Measurements from ENCODE around the gene LRRC4B.
"Not testable (repeated sequence)": the region's sequence is repeated elsewhere in the genome, so short reads cannot be mapped to it uniquely, and the experiment has no call there.

The LRRC4B gene

GRCh38 chr19:50567882-50568727 is at the start of gene LRRC4B:
Gene LRRC4B (minus strand): TSS chr19:50568435. CDS start chr19:50548838, 19,597 bp downstream.
- no peak for DNase-seq (ENCODE audit: low spot score)

DNA sequence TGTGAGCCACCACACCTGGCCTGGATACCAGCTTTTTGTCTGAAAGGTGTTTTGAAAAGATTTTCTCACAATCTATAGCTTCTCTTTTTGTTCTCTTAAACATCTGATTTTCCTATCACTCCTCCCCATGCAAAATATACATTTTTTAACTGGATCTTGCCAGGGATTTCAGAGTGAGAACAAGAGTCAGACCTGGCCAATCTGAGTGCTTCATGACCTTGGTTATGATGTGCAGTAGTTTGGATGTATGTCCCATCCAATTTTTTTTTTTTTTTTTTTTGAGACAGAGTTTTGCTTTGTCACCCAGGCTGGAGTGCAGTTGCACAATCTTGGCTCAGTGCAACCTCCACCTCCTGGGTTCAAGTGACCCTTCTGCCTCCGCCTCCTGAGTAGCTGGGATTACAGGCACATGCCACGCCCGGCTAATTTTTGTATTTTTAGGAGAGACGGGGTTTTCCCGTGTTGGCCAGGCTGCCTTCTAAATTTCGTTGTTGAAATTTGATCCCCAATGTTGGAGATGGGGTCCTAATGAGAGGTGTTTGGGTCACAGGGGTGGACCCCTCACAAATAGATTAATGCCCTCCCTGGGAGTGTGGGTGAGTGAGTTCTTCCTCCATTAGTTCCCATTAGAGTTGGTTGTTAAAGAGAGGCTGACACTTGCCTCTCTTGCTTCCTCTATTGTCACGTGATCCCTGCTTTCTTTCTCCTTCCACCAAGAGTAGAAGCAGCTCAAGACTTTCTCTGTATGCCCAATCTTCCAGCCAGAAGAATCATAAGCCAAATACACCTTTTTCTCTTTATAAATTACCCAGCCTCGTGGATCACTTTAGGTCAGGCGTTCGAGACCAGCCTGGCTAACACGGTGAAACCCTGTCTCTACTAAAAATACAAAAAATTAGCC is 44.5 kb upstream of the LRRC4B start:
- not testable (repeated sequence) for DNase-seq (ENCODE audit: low spot score)

- peak; percentile 36 for DNase-seq (ENCODE audit: low spot score)
Observed at GRCh38 chr19:50607874-50608785, 39.9 kb upstream of the LRRC4B start.

DNA sequence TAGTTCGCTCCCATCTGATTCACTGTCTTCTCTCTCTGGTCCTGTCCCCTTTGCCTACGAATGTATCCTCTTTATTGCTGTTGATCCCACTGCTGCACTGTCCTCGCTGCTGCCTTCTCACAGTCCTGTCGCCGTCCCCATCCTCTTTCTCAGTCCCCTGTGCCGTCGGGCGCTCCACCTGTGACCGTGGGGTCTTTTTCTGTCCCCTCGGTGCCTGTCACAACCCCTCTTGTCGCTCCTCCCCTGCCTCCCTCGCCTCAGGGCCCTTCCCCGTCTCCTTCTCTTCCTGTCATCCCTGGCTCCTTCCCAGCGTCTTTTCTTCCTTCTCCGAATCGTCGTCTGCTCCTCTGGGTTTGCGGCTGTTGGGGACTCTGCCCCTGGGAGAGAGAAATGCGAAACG is 39.2 kb upstream of the LRRC4B start:
- no peak for DNase-seq (ENCODE audit: low spot score)

GRCh38 chr19:50606059-50606836 is 38.0 kb upstream of the LRRC4B start:
- not testable (repeated sequence) for DNase-seq (ENCODE audit: low spot score)

GRCh38 chr19:50604264-50605073 is 36.2 kb upstream of the LRRC4B start:
- not testable (repeated sequence) for DNase-seq (ENCODE audit: low spot score)

DNA sequence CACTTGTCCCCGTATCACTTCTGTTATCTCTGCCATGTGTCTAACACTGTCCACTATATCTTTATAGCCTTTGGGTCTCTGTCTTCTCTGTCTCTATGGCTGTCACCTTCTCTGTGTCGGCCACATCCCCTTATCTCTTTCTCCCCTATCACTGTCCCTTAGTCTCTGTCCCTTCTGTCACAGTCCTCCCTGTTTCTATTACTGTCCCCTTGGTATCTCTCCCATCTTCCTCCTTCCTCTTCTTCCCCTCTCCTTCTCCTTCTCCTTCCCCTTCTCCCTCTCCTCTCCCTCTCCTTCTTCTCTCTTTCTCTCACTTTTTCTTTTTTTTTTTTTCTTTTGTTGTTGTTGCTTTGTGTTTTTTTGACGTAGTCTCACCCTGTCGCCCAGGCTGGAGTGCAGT is 34.7 kb upstream of the LRRC4B start:
- DNase-seq (ENCODE audit: low spot score): no peak

- DNase-seq (ENCODE audit: low spot score): no peak
Observed at GRCh38 chr19:50602496-50602895, 34.3 kb upstream of the LRRC4B start.

DNA sequence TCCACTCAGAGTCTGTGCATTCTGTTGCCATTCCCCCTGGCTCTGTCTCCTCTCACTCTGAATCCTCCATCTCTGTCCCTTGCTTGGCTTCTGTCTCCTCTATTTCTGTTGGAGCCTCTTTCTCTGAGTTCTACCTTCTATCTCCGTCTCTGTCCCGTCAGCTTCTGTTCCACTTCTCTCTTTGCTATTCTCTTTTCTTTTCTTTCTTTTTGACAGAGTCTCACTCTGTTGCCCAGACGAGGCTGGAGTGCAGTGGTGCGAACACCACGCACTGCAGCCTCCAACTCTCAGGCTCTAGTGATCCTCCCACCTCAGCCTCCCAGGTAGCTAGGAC is 33.8 kb upstream of the LRRC4B start:
- DNase-seq (ENCODE audit: low spot score): no peak

GRCh38 chr19:50601407-50602088 is 33.3 kb upstream of the LRRC4B start:
- DNase-seq (ENCODE audit: low spot score): no peak

DNA sequence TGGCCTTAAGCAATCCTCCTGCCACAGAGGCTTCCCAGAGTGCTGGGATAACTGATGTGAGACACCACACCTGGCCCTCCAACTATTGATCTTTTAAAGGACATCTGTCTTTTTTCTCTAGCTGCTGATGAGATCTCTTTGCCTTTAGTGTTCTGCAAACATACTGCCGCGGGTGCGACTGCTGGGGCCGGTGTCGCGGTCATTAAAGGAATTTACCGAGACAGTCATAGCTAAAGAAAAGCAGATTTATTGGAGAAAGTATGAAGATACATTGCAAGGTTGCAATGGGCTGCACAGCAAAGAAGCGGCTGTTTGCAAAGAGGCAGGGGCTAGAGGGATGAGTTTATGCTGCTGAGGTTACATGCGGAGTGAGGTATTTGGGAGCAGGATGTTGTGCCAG is 31.2 kb upstream of the LRRC4B start:
- no peak for DNase-seq (ENCODE audit: low spot score)

DNA sequence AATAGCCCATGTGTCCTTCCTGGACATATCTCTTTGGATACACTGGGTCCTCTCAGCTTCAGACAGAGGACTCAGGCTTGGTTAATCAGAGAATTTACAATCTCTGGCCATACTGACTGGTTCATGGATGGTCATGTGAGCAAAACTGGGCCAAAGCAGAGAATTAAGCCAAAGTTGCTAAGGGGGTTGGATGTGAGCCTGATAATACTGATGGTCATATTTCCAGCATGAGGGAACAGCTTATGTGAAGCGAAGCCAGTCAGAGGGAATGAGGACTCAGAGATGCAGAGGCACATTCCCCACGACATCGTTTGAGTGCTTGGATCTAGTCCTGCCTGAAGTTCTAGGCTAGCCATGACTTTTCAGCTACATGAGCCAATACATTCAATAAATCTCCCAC is 22.0 kb upstream of the LRRC4B start:
- no peak for DNase-seq (ENCODE audit: low spot score)

GRCh38 chr19:50581795-50582660 is 13.8 kb upstream of the LRRC4B start:
- not testable (repeated sequence) for DNase-seq (ENCODE audit: low spot score)

GRCh38 chr19:50580970-50581634 is 12.9 kb upstream of the LRRC4B start:
- no peak for DNase-seq (ENCODE audit: low spot score)

GRCh38 chr19:50580240-50580639 is 12.0 kb upstream of the LRRC4B start:
- no peak for DNase-seq (ENCODE audit: low spot score)

GRCh38 chr19:50576769-50577168 is 8.5 kb upstream of the LRRC4B start:
- not testable (repeated sequence) for DNase-seq (ENCODE audit: low spot score)

GRCh38 chr19:50573741-50574461 is 5.7 kb upstream of the LRRC4B start:
- no peak for DNase-seq (ENCODE audit: low spot score)
